WTC11 (cell line): ENCODE results near the gene BROX.

Experiments used
- CTCF ChIP-seq: fragments of 200-600 bp; IDR thresholded peaks from 2 replicates; pipeline ENCODE4 v1.8.0; 2022; ENCODE audit warnings: antibody characterized with exemption
- JUN ChIP-seq: sonication (generic); formaldehyde crosslinking; IDR thresholded peaks from 2 replicates; pipeline ENCODE4 v1.8.0; 2023; ENCODE audit warnings: mild to moderate bottlenecking, missing genetic modification reagents
- NFYB ChIP-seq: sonication (generic); formaldehyde crosslinking; conservative IDR thresholded peaks from 2 replicates; pipeline ENCODE4 v1.8.0; 2022; ENCODE audit warnings: low read depth, missing genetic modification reagents
- PREB ChIP-seq: sonication (generic); formaldehyde crosslinking; IDR thresholded peaks from 2 replicates; pipeline ENCODE4 v1.8.1; 2022; ENCODE audit warnings: mild to moderate bottlenecking, missing genetic modification reagents, moderate library complexity, borderline replicate concordance

DNA sequence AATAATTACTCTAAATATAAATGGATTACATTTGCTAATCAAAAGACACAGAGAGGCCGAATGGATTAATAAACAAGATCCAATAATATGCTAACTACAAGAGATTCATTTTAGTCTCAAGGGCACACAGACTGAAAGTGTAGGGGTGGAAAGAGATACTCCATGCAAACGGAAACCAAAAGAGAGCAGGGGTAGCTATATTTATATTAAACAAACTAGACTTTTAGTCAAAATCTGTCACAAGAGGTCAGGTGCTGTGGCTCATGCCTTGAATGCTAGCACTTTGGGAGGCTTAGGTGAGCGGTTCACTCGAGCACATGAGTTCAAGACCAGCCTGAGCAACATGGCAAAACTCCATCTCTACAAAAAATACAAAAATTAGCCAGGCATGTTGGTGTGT, 68.9 kb downstream of the BROX start:
- TF ChIP-seq NFYB (CRISPR knock-in tag) = no peak
- no peak for TF ChIP-seq PREB (CRISPR knock-in tag)
- no peak for TF ChIP-seq JUN
- TF ChIP-seq CTCF = no peak
